GM12874 (cell line): ENCODE data around the gene PREX1.
A peak's percentile ranks its signal among the peaks of the same experiment; 100 is the strongest.

Experiments used
- TF ChIP-seq, protein P1 (sequence below): IDR thresholded peaks from 2 replicates; pipeline ENCODE4 v1.5.1; 2011; ENCODE audit warnings: low read depth, mild to moderate bottlenecking, control low read depth, low read length, moderate library complexity; ENCODE audit not compliant: insufficient read depth

The PREX1 gene

DNA sequence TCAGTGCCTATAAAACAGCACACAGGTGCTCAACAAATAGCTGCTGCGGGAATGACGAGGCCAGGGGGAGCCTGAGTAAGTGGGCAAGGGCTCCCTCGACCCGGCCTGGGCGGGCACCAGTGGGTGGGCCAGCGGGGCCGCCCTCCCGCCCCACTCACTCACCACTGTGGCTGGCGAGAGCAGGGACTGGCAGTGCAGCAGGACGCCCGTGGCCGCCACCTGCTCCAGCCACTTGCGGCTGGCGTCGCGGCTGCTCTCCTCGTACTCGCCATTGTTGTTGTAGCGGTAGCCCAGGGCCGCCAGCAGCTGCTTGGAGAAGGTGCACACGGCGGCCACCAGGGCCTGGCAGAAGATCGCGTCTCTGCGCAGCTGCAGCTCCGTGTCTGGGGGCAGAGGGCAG, 191.5 kb downstream of the PREX1 start:
- TF ChIP-seq, protein P1, sequence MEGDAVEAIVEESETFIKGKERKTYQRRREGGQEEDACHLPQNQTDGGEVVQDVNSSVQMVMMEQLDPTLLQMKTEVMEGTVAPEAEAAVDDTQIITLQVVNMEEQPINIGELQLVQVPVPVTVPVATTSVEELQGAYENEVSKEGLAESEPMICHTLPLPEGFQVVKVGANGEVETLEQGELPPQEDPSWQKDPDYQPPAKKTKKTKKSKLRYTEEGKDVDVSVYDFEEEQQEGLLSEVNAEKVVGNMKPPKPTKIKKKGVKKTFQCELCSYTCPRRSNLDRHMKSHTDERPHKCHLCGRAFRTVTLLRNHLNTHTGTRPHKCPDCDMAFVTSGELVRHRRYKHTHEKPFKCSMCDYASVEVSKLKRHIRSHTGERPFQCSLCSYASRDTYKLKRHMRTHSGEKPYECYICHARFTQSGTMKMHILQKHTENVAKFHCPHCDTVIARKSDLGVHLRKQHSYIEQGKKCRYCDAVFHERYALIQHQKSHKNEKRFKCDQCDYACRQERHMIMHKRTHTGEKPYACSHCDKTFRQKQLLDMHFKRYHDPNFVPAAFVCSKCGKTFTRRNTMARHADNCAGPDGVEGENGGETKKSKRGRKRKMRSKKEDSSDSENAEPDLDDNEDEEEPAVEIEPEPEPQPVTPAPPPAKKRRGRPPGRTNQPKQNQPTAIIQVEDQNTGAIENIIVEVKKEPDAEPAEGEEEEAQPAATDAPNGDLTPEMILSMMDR, result no peak

DNA sequence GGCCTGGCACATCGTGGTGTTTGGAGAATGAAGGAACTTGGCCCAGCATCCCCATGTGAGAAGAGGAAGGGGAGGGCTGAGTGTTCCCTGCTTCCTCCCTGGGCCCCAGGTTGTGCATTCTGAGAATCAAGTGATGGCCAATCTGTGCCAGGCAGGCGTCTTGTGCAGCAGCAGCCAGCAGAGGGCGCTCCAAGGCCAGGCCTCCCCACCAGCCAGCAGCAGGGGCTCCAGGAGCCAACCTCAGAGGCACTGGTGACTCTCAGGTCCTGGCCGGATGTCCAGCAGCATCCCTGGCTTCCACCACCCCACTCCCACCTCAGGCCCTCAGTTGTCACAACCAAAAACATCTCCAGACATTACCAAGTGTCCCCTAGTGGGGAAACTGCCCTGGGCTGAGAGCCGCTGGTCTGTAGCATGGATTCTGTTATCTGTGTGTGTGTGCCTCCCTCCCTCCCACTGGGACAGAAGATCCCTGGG, 192.0 kb downstream of the PREX1 start:
- TF ChIP-seq, protein P1, result peak; percentile 99

DNA sequence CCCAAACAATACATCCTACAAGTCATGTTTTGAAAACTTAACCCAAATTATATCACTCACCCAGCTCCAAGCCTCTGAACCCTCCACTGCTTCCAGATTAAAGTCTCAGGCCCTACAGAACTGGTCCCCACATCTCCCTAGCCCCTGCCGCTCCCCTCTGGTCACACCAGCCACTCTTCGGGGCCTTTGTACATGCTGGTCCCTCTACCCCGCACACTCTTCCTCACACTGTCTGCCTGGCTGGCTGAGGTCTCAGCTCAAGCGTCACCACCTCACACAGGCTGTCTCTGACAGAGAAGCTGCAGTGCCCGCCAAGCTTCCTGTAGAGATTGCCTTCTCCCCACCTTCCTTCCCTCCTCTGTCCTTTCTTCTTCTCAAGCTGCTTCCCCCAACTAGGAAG, 192.4 kb downstream of the PREX1 start:
- TF ChIP-seq, protein P1, result no peak

DNA sequence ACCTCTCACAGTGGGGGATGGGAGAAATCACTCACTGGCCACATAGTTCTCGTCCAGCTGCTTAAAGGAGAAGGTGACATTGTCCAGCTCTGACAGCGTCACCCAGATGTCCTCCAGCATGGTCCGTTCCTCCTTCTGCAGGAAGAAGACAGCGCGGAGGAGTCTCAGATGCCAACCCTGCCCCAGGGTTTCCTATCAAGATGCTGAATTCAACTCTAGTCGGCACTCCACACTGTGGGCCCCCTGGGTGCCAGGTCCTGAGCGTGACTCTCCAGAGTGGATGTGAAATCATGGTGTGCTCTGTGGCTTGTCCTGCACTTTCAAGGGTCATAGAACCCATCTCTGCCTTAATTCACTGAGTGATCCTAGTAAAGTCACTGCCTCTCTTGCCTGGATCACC, 193.2 kb downstream of the PREX1 start:
- TF ChIP-seq, protein P1, result no peak

DNA sequence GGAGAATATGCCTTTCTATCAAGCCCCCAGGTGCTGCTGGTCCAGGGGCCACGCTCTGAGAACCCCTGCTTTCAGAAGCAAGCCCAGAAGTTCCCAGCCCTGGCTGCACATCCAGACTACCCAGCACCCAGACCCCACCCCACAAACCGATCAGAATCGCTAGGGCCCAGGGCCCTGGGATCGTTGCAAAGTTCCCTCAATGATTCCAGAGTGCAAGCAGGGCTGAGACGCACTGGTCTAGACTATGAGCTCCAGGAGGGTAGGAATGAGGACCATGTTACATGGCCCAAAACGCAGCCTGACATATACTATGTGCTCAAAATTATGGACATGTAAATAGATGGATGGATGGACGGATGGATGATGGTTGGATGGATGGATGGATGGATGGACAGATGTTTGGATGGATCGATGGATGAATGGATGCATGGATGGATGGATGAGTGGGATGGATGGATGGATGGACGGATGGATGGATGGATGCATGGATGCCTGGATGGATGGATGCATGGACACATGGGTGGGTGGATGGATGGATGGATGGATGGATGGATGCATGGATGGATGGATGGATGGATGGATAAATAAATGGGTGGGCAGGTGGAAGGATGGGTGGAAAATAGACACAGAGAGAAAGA, 194.1 kb downstream of the PREX1 start:
- TF ChIP-seq, protein P1, result no peak

DNA sequence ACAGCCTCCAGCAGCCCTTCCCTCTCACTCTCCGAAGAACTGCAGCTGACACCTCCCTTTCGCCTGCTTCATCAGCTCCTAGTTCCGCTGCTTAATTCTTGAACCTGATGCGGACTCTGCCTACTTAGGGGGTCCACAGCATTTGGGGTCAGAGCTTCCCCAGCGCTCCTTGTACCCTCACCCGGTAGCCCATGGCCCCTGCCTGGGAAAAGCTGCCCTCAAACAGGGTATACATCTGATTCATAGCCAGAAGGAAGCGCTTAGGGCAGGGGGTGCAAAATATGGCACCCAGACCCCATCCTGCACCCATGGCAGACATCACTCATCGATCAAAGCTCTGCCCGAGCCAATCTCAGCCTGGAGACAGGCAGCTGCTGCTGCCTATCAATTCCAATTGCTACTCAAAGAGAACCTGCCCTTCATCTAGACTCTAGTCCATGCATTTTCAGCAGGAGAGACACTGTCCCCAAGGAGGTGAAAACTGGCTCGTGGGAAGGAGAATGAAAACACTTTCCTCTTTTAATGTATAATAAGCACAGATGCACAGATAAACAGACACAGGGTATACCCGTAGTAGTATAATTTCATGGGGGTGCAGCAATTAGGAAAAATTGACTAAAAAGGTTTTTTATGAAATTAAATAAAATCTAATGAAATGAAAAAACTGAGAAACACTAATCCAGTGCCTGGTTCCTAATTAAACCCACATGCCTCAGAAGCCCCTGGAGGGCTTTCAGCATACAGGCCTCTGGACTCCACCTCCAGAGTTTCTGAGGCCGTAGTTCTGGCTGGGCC, 194.8 kb downstream of the PREX1 start:
- TF ChIP-seq, protein P1, result no peak

DNA sequence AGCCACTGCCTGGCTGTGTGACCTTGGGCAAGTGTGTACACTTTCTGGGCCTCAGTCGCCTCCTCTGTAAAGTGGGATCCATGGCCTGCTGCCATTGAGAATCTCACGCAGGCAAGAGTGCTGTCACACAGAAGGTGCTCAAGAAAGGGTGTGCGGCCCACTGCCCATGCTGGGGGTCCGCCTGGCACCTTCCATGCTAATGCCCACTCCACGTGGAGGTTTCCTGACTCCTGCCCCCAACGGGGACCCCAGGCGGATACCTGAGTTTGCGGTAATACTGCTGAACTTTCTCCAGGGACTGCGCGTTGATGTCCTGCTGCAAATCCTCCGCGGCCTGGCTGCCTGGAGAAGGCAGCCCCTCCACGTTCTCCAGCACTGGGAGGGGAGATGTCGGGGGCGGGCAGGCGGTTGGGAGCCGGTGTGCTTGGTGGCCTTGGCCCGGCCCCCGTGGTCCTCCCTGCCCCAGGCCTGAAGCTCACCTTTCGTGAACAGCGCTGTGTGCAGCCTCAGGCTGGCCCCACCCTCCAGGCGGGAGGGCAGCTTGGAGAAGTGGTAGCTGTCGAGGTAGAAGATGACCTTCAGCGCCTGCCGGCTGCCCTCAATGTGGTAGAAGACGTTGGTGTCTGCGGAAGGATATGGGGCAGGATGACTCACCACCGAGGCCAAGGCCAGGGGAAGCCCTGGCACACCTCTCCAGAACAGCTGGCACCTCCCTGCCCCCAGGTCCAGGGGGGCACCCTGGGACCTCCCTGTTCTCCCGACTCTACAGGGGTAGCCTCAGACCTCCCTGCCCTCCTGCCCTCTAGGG, 195.6 kb downstream of the PREX1 start:
- TF ChIP-seq, protein P1, result no peak
